Lower lobe of right lung (tissue), 2 donors: ENCODE results near the gene MPP2. TPM values are rescaled to one million over a fixed set of nuclear protein-coding genes. Genes with fewer than 3 reads are reported as not detected.

ENCODE experiments used
- ATAC-seq, 2 donors: fragments of 200-7000 bp; cut with Tn5 transposase; one replicate each; pipeline ENCODE4 v1.9.1; 2020 to 2022; ENCODE audit warnings: mild to moderate bottlenecking in 2 of 2, moderate library complexity in 2 of 2
- DNase-seq: peaks from one replicate; pipeline ENCODE4 v3.0.0-alpha.2; 2020
- H3K27ac ChIP-seq: fragments of 200-600 bp; one replicate; pipeline ENCODE4 v1.8.0; 2022
- H3K27me3 ChIP-seq: fragments of 200-600 bp; one replicate; pipeline ENCODE4 v1.8.0; 2022; ENCODE audit warnings: low read depth
- H3K36me3 ChIP-seq: fragments of 200-600 bp; one replicate; pipeline ENCODE4 v1.8.0; 2022; ENCODE audit warnings: mild to moderate bottlenecking
- H3K4me1 ChIP-seq: fragments of 200-600 bp; one replicate; pipeline ENCODE4 v1.8.0; 2022
- H3K4me3 ChIP-seq: fragments of 200-600 bp; one replicate; pipeline ENCODE4 v1.8.0; 2022; ENCODE audit warnings: mild to moderate bottlenecking
- H3K9me3 ChIP-seq: fragments of 200-600 bp; one replicate; pipeline ENCODE4 v1.8.0; 2022
- CTCF ChIP-seq: fragments of 200-600 bp; IDR thresholded peaks from one replicate; pipeline ENCODE4 v1.8.0; 2022; ENCODE audit warnings: antibody characterized with exemption, mild to moderate bottlenecking
- intact Hi-C: fragments of 100-400 bp; cut with DNase I; formaldehyde crosslinking; loops from one replicate; pipeline ENCODE4 v1.11.0; 2022
- total RNA-seq: library from RNA; stranded (reverse); fragmentation: NEBNext Ultra II Directional; extraction: Animal tissue kit (Norgen Biotek cat#: 25700); gene quantifications from one replicate; pipeline ENCODE4 v1.2.1, GENCODE V29; 2021
- donor health status: DM: no; HTN: yes; CAD: no; lungs with severe emphysema.

Gene MPP2
- total RNA-seq, 1 donor from 2014 or later = 0.62 TPM

DNA sequence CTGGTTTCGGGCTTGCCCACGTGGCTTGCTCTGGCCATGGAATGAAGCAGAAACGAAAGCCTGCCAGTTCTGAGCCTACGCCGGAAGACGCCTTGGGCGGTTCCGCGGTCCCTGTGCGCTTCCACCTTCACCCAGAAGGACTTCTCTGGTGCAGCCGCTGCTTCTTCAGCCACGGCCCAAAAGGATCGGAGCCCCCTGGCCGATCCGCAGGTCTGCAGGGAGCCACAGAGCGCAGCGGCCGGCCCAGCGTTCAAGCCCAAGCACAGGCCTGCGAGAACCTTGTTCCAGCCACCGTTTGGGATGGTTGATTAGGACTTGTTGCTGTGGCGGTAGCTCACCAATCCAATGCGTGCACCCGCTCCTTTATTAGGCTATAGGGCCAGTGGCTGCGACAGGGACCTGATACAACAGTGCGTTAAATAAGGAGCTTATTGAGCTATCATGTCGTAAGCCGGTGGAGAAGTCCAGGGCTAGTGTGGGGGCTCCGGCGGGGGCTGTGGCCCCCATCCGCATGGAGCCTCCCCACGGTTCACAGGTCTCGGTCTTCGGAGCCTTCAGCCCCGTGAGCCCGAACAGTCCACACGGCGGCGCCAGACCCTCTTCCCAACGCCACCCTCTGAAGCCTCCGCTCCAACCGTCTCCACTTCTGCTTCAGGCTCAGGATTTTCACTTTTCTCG is 10.2 kb upstream of the MPP2 start:
- peaks cover 11% of the 10 kb centered on the region for H3K4me1 ChIP-seq
- no peaks in the 10 kb centered on the region for H3K36me3 ChIP-seq
- ATAC-seq (peak; percentile 77 to 83), DNase-seq (peak; percentile 65)
- H3K27me3 ChIP-seq = peaks cover 8% of the 10 kb centered on the region
- peak; percentile 52 for TF ChIP-seq CTCF
- no peak overlapping the region for H3K27ac ChIP-seq
- H3K9me3 ChIP-seq = no peaks in the 10 kb centered on the region
- intact Hi-C loops = no loop called here
- peak overlapping the region; percentile 48 for H3K4me3 ChIP-seq

DNA sequence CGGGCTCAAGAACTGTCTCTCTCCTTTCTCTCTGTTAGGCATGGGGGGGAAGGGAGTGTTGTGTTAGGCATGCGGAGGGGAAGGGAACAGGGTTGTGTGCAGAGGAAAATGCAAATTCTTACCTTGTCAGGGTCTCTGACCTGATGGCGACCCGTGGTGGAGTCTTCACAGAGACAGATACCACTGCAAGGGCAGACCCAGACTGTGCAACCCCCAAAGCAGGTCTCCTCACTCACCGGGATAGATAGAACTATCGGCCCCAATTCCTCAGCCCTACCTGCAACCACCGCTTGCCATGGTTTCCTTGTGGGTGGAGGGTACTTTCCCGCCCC is 9.6 kb upstream of the MPP2 start:
- peak overlapping the region; percentile 48 for H3K4me3 ChIP-seq
- TF ChIP-seq CTCF = no peak
- peaks cover 11% of the 10 kb centered on the region for H3K4me1 ChIP-seq
- intact Hi-C loops = no loop called here
- ATAC-seq (peak in 1 of 2 donors; percentile 6), DNase-seq (no peak)
- H3K27ac ChIP-seq = no peak overlapping the region
- H3K9me3 ChIP-seq = no peaks in the 10 kb centered on the region
- no peaks in the 10 kb centered on the region for H3K36me3 ChIP-seq
- H3K27me3 ChIP-seq = peaks cover 8% of the 10 kb centered on the region

DNA sequence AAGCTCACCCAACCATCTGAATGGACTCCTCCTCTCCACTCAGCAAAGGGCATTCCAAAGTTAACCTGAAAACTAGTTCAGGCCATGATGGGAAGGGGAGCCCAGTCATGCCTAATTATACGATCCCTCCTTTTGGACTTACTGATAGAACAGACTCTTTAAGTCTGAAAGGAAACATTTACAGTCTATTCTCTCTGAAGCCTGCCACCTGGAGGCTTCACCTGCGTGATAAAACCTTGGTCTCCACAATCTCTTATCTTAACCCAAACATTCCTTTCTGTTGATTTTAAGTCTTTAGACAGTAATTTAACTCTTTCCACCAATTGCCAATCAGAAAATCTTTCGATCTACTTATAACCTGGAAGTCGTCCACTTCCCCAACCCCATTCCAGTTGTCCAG is 9.0 kb upstream of the MPP2 start:
- Histone ChIP-seq H3K4me3 (no peak overlapping the region), H3K9me3 (no peaks in the 10 kb centered on the region), H3K27me3 (peaks cover 6% of the 10 kb centered on the region), H3K4me1 (peaks cover 11% of the 10 kb centered on the region), H3K36me3 (no peaks in the 10 kb centered on the region), H3K27ac (no peak overlapping the region)
- intact Hi-C loops = no loop called here
- DNase-seq = no peak
- TF ChIP-seq CTCF = no peak
- no peak for ATAC-seq

DNA sequence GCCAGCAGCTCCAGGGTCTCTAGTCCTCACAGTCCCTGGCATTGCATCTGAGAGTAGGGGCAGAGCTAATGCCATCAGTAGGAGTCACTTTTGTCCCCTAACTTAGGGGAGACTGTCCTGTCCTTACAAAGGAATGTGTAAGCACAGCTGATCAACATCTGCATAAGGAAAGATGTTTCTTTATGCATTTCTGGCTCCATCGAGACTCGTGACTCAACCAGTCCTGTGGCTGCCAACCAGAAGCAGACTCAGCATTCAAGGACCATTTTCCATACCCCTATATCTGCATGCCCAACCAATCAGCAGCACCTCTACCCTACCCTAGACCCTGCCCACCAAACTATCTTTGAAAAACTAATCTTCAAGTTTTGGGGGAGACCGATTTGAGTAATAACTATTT is 8.2 kb upstream of the MPP2 start:
- intact Hi-C loops = no loop called here
- H3K36me3 ChIP-seq = no peaks in the 10 kb centered on the region
- H3K27ac ChIP-seq = no peak overlapping the region
- H3K9me3 ChIP-seq = no peaks in the 10 kb centered on the region
- DNase-seq (no peak), ATAC-seq (no peak)
- H3K4me3 ChIP-seq = no peak overlapping the region
- no peak for TF ChIP-seq CTCF
- peaks cover 11% of the 10 kb centered on the region for H3K4me1 ChIP-seq
- peaks cover 6% of the 10 kb centered on the region for H3K27me3 ChIP-seq

DNA sequence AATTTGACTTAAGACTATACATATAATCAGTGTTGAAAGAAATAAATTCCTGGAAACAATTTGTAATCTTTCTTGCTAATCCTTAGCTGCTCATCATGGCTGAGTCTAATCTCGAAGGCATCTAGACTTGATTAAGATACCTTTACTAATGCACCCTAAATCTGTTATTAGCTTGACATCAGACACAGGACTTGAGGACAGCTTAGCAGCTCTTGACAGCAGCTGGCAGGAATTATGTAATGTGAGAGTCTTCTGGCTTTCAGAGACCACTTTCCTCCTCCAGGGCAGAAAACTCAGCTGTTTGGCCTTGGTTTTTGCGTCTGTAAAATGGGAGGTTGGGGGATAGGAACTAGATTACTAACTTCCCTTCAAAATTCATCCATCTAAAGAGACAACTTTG is 7.1 kb upstream of the MPP2 start:
- no peak for TF ChIP-seq CTCF
- Histone ChIP-seq H3K27me3 (peaks cover 8% of the 10 kb centered on the region), H3K36me3 (no peaks in the 10 kb centered on the region), H3K27ac (no peak overlapping the region), H3K4me1 (peaks cover 11% of the 10 kb centered on the region), H3K4me3 (no peak overlapping the region), H3K9me3 (no peaks in the 10 kb centered on the region)
- intact Hi-C loops = no loop called here
- ATAC-seq = no peak
- no peak for DNase-seq

DNA sequence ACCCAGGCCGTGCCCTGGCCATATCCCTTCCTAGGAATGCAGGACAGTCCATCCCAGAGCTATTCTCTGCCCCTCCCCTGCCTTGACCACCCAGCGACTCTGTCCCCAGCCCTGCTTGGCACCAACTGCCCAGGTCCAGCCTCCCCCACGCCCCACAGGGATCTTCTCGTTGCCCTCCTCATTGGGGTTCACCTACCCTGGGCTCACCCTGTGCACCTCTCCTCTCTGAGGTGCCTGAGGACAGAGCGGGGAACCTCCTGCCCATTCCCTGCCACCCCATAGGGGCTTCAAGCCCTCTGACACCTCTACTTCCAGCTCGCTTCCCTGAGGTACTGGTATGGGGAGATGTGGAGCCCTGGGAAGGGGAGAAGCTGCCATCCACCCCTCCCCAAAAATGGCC is 6.2 kb upstream of the MPP2 start:
- no peak for TF ChIP-seq CTCF
- Histone ChIP-seq H3K36me3 (no peaks in the 10 kb centered on the region), H3K4me1 (peaks cover 11% of the 10 kb centered on the region), H3K27ac (no peak overlapping the region), H3K4me3 (no peak overlapping the region), H3K27me3 (peaks cover 11% of the 10 kb centered on the region), H3K9me3 (no peaks in the 10 kb centered on the region)
- no peak for DNase-seq
- ATAC-seq = no peak
- intact Hi-C loops = no loop called here
